RWPE2 (cell line): ENCODE measurements around the gene ARHGAP9.

Source experiments
- ATAC-seq: fragments of 200-7000 bp; cut with Tn5 transposase; 3 replicates; pipeline ENCODE4 v1.9.1; 2021; ENCODE audit warnings: low read depth
- DNase-seq: peaks from one replicate; pipeline ENCODE4 v3.0.0-alpha.2; 2020; ENCODE audit warnings: low spot score
- H3K27ac ChIP-seq: fragments of 450-650 bp; 2 replicates; pipeline ENCODE4 v1.5.1; 2017; ENCODE audit warnings: mild to moderate bottlenecking; ENCODE audit not compliant: poor library complexity, severe bottlenecking
- H3K27me3 ChIP-seq: fragments of 250-450 bp; sonication (Bioruptor Pico); 2 replicates; pipeline ENCODE4 v1.5.1; 2021; ENCODE audit warnings: mild to moderate bottlenecking, moderate library complexity; ENCODE audit not compliant: insufficient read depth, poor library complexity, severe bottlenecking
- H3K36me3 ChIP-seq: fragments of 250-450 bp; sonication (Bioruptor Pico); 2 replicates; pipeline ENCODE4 v1.5.1; 2020; ENCODE audit warnings: low read depth, mild to moderate bottlenecking, moderate library complexity
- H3K4me1 ChIP-seq: fragments of 250-450 bp; sonication (Bioruptor Pico); 2 replicates; pipeline ENCODE4 v1.5.1; 2021; ENCODE audit warnings: mild to moderate bottlenecking, moderate library complexity; ENCODE audit not compliant: insufficient read depth, poor library complexity, severe bottlenecking
- H3K4me3 ChIP-seq: fragments of 250-450 bp; sonication (Bioruptor Pico); 2 replicates; pipeline ENCODE4 v1.5.1; 2021; ENCODE audit warnings: mild to moderate bottlenecking, moderate library complexity; ENCODE audit not compliant: severe bottlenecking
- H3K9me3 ChIP-seq: fragments of 250-450 bp; sonication (Bioruptor Pico); 2 replicates; pipeline ENCODE4 v1.5.1; 2021; ENCODE audit warnings: mild to moderate bottlenecking, moderate library complexity; ENCODE audit not compliant: severe bottlenecking
- CTCF ChIP-seq: fragments of 450-650 bp; IDR thresholded peaks from one replicate; pipeline ENCODE4 v1.5.1; 2017; ENCODE audit warnings: mild to moderate bottlenecking, moderate library complexity; ENCODE audit not compliant: poor library complexity, severe bottlenecking

The ARHGAP9 gene

GRCh38 chr12:57461276-57461916 is 18.3 kb downstream of the ARHGAP9 start:
- peaks cover 24% of the 10 kb centered on the region for H3K4me1 ChIP-seq
- peak overlapping the region; percentile 36 for H3K4me3 ChIP-seq
- ATAC-seq (peak; percentile 12; the same call in 2 of the 3 replicates), DNase-seq (no peak)
- H3K9me3 ChIP-seq: no peaks in the 10 kb centered on the region
- H3K36me3 ChIP-seq: no peaks in the 10 kb centered on the region
- H3K27ac ChIP-seq: peak overlapping the region; percentile 64
- no peak for TF ChIP-seq CTCF
- H3K27me3 ChIP-seq: no peaks in the 10 kb centered on the region

GRCh38 chr12:57460841-57461275 is 18.8 kb downstream of the ARHGAP9 start:
- H3K9me3 ChIP-seq: no peaks in the 10 kb centered on the region
- H3K27ac ChIP-seq: no peak overlapping the region
- ATAC-seq: no peak
- no peaks in the 10 kb centered on the region for H3K27me3 ChIP-seq
- H3K4me1 ChIP-seq: peaks cover 24% of the 10 kb centered on the region
- no peak for DNase-seq
- no peaks in the 10 kb centered on the region for H3K36me3 ChIP-seq
- TF ChIP-seq CTCF: no peak
- peak overlapping the region; percentile 36 for H3K4me3 ChIP-seq

- Histone ChIP-seq H3K27ac (no peak overlapping the region), H3K36me3 (no peaks in the 10 kb centered on the region), H3K4me1 (peaks cover 24% of the 10 kb centered on the region), H3K27me3 (no peaks in the 10 kb centered on the region), H3K9me3 (no peaks in the 10 kb centered on the region), H3K4me3 (peak overlapping the region; percentile 8)
- DNase-seq: no peak
- TF ChIP-seq CTCF: no peak
- ATAC-seq: no peak
These were observed 19.2 kb downstream of the ARHGAP9 start for GRCh38 chr12:57460468-57460784.

GRCh38 chr12:57459750-57460467 is 19.8 kb downstream of the ARHGAP9 start, which contains the start of gene GLI1:
Gene GLI1 (plus strand): TSS chr12:57459785. CDS start chr12:57463692, 3,907 bp downstream.
- H3K9me3 ChIP-seq: no peaks in the 10 kb centered on the region
- no peak for ATAC-seq
- DNase-seq: no peak
- H3K4me1 ChIP-seq: peaks cover 24% of the 10 kb centered on the region
- H3K27ac ChIP-seq: peak within 1 kb of the TSS; percentile 73
- H3K36me3 ChIP-seq: no peaks in the 10 kb centered on the region
- no peak for TF ChIP-seq CTCF
- H3K27me3 ChIP-seq: no peaks in the 10 kb centered on the region
- peak within 1 kb of the TSS; percentile 40 for H3K4me3 ChIP-seq
